Activated CD8-positive, alpha-beta memory T cell treated with anti-CD3 and anti-CD28 coated beads, Interleukin-2, amount 50 U/mL, for 24 hours (primary cell): ENCODE measurements around the gene PDE4D.
"Not testable (repeated sequence)": the region's sequence is repeated elsewhere in the genome, so short reads cannot be mapped to it uniquely, and the experiment has no call there.

ENCODE experiments used
- DNase-seq: peaks from one replicate; pipeline ENCODE4 v3.0.0-alpha.2; 2020; ENCODE audit errors: extremely low read depth

Gene PDE4D

GRCh38 chr5:59583151-59583809 is 310.2 kb downstream of the PDE4D start:
- DNase-seq = no peak

DNA sequence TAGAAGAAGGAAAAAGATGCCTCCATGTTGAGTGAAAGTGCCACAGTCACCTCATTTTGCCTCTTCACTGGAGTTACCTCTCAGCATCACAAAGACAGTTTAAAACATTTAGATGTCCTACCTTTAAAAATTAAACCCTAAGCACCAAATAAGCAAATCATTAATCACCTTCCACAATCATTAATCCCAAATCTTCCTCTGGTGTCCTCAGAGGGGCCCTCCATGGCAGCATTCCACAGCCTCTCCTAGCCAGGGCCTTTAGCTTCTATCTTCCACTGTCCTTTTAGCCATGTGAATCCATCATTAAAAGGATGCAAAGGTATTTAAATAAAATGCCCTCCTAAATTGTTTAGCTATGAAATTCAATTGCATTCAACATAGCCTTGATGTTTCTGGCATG is 310.8 kb downstream of the PDE4D start:
- no peak for DNase-seq

GRCh38 chr5:59579824-59580167 is 313.7 kb downstream of the PDE4D start:
- DNase-seq = no peak

DNA sequence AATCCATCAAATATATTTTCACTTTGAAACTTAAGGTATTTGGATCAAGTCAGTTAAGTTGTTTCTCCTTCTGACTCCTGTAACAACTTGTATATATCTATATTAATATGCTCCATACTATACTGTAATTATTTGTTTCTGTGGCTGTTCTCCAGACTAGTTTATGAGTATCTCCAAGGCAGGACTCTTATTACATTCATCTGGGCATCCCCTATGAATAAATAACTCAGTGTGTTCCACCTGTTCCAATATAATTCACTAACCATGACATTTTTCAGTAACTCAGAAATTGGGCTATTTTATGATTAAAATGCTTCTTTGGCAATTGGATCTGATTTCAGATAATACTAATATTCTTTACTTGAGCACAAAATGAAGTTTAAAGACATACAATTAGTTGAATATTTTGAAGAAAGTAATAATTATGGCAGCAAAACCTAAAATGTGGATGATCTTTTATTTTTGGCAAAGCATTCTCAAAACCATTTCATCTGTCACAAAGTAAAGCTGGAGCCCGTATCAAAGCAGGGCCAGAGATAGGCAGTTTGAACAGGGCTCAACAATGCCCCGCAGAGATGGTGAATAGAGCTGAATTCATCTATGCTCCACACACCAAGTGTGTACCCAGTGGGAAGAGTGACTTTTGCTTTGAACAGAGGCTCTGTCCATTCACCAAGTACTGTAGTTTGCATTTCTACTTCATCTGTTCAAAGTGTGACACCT is 314.3 kb downstream of the PDE4D start:
- DNase-seq = no peak

DNA sequence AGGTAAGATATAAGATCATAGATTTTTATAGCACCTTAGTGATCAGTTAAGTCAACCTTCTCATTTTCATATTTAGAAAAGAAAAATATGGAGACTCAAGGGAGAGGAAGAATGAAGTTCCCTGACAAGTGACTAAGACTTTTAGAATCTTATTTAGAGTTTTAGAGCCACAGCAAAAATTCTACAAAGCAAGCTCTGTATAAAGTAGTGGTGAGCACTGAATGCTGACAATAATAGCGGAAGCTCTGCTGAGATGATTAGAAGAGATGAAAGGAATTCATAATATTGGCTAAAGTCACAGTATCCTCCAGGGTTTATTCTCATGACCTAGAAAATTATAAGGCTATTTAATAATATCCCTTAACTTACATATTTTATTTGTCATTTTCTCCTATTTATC is 316.0 kb downstream of the PDE4D start:
- DNase-seq = no peak

DNA sequence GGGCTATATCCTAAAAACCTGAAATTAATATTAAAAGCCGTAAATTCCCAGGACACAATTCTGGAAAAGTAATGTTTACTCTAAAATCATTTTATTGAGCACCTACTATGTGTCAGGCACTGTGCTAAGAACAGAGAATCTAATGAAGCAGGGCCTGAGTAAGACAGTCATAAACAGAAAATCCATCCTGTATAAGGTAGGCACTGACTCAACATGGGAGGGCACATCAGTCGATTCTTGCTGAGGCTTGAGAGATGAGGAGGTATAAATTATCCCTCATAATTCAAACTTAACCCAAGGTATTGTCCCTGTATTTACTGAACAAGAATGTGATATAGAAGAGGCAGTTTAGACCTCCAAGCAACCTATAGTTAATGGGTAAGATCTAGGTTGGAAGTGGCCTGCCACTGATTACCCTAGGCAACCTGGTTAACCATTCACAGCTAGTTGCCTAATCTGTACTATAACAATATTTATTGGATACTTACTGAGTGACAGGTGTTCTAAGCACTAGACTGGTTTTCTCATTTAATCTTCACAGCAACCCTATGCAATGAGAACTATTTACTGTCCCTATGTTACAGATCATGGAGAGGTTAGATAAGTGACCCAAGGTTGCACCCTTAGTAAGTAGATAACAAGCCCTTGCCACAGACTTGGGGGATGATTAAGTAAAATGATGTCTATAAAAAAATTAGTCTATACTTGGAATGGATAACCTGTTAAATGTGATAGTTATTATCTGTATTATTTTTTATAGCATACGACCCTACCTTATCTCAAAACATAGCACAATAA is 317.7 kb downstream of the PDE4D start:
- DNase-seq = no peak

GRCh38 chr5:59573509-59573908 is 320.0 kb downstream of the PDE4D start:
- not testable (repeated sequence) for DNase-seq

DNA sequence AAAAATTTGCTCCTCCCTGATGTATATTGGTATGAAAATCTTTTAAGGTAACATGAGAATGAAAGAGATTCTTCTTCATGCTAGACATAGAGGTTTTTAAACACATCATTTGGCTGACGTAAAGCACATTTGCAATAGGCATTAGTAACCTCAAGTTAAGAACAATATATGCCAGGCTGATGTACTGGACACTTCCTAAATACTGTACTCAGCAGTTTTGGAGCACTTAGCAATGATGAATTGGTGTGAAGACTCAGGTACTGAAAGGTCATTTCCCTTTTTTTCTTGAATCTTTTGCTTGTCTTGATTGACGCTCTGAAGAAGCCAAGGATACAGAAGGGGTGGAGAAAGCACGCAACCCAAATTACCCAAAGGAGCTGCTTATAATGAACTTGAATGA is 322.5 kb downstream of the PDE4D start:
- DNase-seq = no peak

DNA sequence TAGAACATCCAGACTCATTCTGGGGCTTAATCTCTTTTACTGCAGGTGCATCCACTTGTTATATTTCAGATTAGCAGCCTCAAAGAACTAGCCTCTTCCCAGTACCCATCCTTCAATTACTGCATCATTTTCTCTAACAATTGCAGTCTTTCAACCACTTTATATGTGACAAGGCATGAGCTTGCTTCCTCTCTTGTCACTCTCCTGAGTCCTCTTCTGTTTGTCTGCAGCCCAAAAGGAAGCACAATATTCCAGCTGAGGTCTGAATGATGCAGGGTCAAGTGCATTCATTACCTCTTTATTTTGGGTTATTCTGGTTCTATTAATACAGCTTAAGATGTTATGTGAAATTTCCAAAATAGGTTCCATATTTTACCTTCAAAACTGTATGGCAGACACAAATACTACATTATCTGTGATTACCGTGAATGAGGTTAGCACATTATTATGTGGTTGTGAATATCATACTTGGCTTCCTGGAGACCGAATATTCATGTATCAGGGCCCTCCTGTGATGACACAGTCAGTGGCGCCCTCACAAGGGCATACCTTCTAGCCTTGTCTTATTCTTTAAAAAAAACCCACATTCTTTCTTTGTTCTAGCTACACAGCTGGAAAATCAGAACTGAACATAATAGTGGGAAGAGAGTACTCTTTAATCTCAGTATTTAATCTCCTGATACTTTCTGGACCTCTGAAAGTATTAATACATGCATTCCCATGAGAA is 323.8 kb downstream of the PDE4D start:
- no peak for DNase-seq

DNA sequence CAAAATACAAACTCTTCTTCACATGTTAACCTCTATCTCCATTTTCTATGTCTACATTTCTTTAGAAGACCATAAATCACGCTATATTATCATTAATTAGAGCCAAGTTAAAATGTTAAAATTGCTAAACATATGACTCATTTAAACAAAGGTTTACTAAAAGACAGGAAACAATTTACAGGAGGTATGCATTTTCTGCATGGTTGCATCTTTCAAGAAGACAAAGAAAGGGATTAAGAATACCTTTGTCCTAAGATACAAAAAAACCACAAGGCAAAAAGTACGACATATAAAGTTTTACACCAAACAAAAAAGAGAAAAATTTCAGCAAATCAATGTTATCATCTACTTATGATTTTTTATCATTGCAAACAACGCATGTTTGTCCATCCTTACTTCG is 324.4 kb downstream of the PDE4D start:
- DNase-seq = no peak

DNA sequence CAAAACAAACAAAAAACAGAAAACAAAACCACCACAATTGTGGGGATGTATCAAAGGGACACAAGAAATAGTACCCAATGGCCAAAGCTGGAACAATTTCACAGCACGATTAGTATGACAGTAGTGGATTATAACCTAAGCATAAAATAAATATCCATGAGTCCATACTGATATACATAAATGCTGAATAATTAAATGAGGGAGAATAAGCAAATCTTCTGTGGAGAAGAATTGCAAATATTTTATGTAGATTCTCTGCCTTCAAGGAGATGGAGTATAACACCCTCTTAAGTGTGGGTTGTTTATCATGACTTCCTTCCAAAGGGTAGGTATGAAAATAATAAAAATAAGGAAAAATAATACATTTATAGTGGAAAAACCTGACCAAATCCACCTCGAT is 325.4 kb downstream of the PDE4D start:
- no peak for DNase-seq

- DNase-seq = no peak
Observed at GRCh38 chr5:59565551-59565950, 328.0 kb downstream of the PDE4D start.

- no peak for DNase-seq
Observed at GRCh38 chr5:59564895-59565294, 328.6 kb downstream of the PDE4D start.

GRCh38 chr5:59562756-59563389 is 330.7 kb downstream of the PDE4D start:
- DNase-seq = no peak

DNA sequence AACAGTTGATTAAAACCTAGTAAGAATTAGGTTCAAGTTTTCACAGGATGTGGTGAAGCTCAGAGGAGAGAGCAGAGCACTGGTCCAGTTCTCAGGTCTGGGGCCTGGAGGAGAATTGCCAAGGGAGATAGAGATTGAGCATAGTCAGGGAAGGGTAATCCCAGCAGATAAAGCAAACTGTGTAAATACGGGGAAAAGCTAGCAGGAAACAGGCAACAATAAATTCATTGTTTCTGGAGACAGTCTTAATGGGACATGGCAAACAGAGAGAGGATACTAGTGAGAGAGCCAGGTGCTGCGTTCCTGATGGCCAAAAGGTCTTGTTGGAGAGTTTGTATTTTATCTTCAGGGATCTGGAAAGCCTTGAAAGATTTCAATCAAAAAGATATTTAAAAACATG is 333.0 kb downstream of the PDE4D start:
- no peak for DNase-seq

GRCh38 chr5:59559847-59560246 is 333.7 kb downstream of the PDE4D start:
- DNase-seq = no peak

DNA sequence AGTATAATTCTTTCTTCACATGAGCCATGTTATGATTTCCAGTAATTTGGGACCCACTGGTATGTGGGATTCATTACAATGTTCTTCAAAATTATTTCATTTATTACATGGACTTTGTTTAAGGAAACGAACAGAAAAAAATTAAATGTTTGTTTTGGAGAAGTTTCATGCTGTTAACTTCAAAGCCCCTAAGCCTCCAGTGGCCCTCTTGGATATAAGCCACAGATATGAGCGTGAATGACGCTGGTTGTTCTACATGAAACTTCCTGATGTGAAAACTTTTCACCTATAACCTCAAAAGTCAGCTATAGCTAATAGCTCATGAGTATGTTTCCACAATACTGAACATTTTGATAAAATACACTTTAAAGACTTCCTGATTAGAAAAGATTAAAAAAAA is 334.2 kb downstream of the PDE4D start:
- DNase-seq = no peak

- DNase-seq = no peak
Observed at GRCh38 chr5:59558501-59558900, 335.0 kb downstream of the PDE4D start.

- DNase-seq = no peak
Observed at GRCh38 chr5:59557572-59557971, 336.0 kb downstream of the PDE4D start.

DNA sequence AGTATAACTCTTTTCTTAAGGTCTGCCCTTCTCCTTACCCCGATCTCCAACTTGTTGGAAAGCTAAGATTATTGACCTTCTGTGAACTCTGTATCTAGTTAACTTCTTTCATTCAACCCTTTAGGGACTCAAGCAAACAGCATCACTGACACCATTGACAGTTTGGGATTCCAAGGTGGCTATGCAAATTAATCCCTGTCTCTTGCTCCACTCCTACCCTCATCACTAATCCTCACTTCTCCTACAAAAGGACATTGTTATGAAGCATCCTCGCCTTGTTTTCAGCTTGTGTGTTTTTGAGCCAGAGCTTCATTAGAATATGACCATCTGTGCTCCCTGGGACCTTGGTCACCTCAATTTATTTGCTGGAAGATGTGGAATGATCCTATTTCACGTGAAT is 337.9 kb downstream of the PDE4D start:
- DNase-seq = no peak

- DNase-seq = no peak
Observed at GRCh38 chr5:59554501-59554900, 339.0 kb downstream of the PDE4D start.

DNA sequence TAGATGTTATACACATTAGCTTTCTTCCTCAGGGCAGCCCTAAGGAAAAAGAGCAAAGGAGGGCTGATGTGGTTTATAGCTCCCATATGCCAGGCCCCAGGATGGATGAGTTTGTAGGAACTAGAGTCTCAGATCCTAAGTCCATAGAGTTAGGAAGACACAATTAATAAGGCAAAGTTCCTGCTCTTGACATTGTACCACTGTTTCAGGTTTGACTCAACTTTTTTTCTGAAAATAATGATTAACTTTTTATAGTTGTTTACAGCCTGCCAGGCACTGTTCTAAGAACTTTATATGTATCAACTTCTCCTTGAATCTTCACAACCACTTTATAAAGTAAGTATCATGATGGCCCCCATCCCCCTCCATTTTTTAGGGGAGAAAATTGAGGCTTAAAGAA is 339.5 kb downstream of the PDE4D start:
- DNase-seq = no peak
